ENCODE measurements around the gene RABGAP1L. TPM values are rescaled to one million over a fixed set of nuclear protein-coding genes. Genes with fewer than 3 reads are reported as not detected.

The RABGAP1L gene
- total RNA-seq, 1 donor from 2014 or later: 46.0 TPM

DNA sequence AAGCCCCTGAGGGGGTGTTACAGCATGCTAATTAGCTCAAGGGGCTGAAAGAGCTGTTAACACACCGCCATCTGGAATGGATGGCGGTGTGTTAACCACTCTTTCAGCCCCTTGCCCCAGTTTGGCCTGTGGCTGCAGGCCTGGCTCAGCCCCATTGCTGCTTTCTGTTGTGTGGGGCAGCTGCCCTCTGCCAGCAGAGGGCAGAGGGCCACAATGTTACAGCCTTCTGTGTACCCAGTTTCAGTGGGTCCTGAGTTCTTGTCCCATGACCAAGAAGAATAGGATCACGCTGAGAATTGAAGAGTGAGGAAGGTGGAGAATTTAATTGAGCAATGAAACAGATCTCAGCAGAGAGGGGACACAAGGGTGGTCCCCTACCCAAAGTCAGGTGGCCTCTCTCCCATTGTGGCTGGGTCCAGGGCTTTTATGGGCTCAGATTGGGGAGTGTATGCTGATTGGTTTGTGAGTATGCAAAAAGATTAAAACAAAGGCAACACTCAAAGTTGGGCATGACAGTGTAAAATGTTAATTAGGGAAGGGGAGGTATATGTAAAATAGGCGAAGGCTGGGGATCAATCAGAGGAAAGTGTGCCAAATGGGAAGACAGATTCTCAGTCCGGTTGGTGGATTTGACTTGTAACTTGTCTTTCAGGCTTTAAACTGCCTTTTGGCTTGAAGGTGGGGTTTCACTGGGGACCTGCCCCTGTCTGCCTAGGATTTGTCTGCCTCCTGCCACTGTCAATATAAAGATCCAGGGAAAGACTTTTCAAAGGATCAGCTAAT is 142.2 kb downstream of the RABGAP1L start:
- Histone ChIP-seq H3K79me2 (ENCODE audit: low read depth) (no peaks in the 10 kb centered on the region), H3K27ac (no peak overlapping the region), H3K9me3 (ENCODE audit: low read depth) (no peaks in the 10 kb centered on the region), H3F3A (ENCODE audit: low read depth) (no peaks in the 10 kb centered on the region), H3K4me3 (no peak overlapping the region), H3K4me2 (no peak overlapping the region), H3K9ac (no peak overlapping the region), H4K20me1 (ENCODE audit: low read depth) (no peaks in the 10 kb centered on the region), H2AFZ (replicated peaks) (no peak overlapping the region), H3K36me3 (no peaks in the 10 kb centered on the region), H3K4me1 (no peaks in the 10 kb centered on the region), H3K27me3 (no peaks in the 10 kb centered on the region)
- no peaks in the 10 kb centered on the region for H3K4me1 Mint-ChIP-seq
- DNase-seq (ENCODE audit: low spot score): peak; percentile 2
- no peak for TF ChIP-seq EZH2 (IDR thresholded peaks at IDR 0.05)
- TF ChIP-seq, protein P1, sequence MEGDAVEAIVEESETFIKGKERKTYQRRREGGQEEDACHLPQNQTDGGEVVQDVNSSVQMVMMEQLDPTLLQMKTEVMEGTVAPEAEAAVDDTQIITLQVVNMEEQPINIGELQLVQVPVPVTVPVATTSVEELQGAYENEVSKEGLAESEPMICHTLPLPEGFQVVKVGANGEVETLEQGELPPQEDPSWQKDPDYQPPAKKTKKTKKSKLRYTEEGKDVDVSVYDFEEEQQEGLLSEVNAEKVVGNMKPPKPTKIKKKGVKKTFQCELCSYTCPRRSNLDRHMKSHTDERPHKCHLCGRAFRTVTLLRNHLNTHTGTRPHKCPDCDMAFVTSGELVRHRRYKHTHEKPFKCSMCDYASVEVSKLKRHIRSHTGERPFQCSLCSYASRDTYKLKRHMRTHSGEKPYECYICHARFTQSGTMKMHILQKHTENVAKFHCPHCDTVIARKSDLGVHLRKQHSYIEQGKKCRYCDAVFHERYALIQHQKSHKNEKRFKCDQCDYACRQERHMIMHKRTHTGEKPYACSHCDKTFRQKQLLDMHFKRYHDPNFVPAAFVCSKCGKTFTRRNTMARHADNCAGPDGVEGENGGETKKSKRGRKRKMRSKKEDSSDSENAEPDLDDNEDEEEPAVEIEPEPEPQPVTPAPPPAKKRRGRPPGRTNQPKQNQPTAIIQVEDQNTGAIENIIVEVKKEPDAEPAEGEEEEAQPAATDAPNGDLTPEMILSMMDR (IDR thresholded peaks at IDR 0.05): peak; percentile 32
- H3K9me3 Mint-ChIP-seq: no peaks in the 10 kb centered on the region
- peaks cover 3% of the 10 kb centered on the region for H3K36me3 Mint-ChIP-seq
- H3K27me3 Mint-ChIP-seq (ENCODE audit: insufficient read depth, low read depth): peaks cover 2% of the 10 kb centered on the region
- H3K27ac Mint-ChIP-seq: no peak overlapping the region
- H3K4me3 Mint-ChIP-seq: no peak overlapping the region

DNA sequence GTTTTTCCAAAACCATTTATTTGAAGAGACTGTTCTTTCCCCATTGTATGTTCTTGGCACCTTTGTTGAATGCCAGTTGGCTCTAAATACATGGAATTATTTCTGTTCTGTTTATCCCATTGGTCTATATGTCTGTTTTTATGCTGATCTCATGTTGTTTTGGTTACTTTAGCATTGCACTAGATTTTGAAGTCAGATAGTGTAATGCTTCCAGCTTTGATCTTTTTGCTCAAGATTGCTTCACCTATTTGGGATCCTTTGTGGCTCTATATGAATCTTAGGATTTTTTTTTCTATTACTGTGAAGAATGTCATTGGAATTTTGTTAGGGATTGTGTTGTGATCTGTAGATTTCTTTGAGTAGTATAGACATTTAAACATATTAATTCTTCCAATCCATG is 149.3 kb downstream of the RABGAP1L start:
- no peaks in the 10 kb centered on the region for H3K27me3 ChIP-seq
- H3K9me3 ChIP-seq (ENCODE audit: low read depth): peaks cover 7% of the 10 kb centered on the region
- H3K4me3 Mint-ChIP-seq: no peak overlapping the region
- H3K4me2 ChIP-seq: no peak overlapping the region
- H3K27me3 Mint-ChIP-seq (ENCODE audit: insufficient read depth, low read depth): no peaks in the 10 kb centered on the region
- H3F3A ChIP-seq (ENCODE audit: low read depth): no peaks in the 10 kb centered on the region
- no peak overlapping the region for H3K9ac ChIP-seq
- H3K4me1 Mint-ChIP-seq: no peaks in the 10 kb centered on the region
- no peaks in the 10 kb centered on the region for H3K36me3 ChIP-seq
- H3K4me3 ChIP-seq: no peak overlapping the region
- peaks cover 8% of the 10 kb centered on the region for H3K36me3 Mint-ChIP-seq
- no peaks in the 10 kb centered on the region for H3K79me2 ChIP-seq (ENCODE audit: low read depth)
- H3K4me1 ChIP-seq: no peaks in the 10 kb centered on the region
- no peak overlapping the region for H3K27ac Mint-ChIP-seq
- H3K9me3 Mint-ChIP-seq: peaks cover 7% of the 10 kb centered on the region
- DNase-seq (ENCODE audit: low spot score): no peak
- TF ChIP-seq EZH2 (IDR thresholded peaks at IDR 0.05): no peak
- TF ChIP-seq EZH2phosphoT487 (IDR thresholded peaks at IDR 0.05): no peak
- TF ChIP-seq, protein P1 (IDR thresholded peaks at IDR 0.05): no peak
- H3K27ac ChIP-seq: no peak overlapping the region
- no peak overlapping the region for H2AFZ ChIP-seq (replicated peaks)
- no peaks in the 10 kb centered on the region for H4K20me1 ChIP-seq (ENCODE audit: low read depth)

DNA sequence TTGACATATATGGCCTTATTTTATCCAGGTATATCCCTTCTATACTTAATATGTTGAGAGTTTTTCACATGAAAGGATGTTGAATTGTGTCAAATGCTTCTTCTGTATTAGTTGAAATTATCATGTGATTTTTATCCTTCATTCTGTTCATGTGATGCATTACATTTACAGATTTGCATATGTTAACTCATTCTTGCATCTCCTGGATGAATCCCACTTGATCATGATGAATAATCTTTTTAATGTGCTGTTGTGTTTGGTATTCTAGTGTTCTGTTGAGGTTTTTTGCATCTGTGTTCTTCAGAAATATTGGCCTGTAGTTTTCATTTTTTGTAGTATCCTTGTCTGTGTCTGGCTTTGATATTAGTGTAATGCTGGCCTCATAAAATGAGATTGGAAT is 150.2 kb downstream of the RABGAP1L start:
- H3K9me3 Mint-ChIP-seq: peaks cover 16% of the 10 kb centered on the region
- TF ChIP-seq, protein P1 (IDR thresholded peaks at IDR 0.05): no peak
- no peak for TF ChIP-seq EZH2phosphoT487 (IDR thresholded peaks at IDR 0.05)
- TF ChIP-seq EZH2 (IDR thresholded peaks at IDR 0.05): no peak
- H3K79me2 ChIP-seq (ENCODE audit: low read depth): no peaks in the 10 kb centered on the region

More for the DNA sequence above, 150.2 kb downstream of the RABGAP1L start:
- H3K4me3 Mint-ChIP-seq: no peak overlapping the region
- Histone ChIP-seq H3F3A (ENCODE audit: low read depth) (no peaks in the 10 kb centered on the region), H3K36me3 (no peaks in the 10 kb centered on the region), H3K27me3 (no peaks in the 10 kb centered on the region), H3K9ac (no peak overlapping the region), H3K9me3 (ENCODE audit: low read depth) (peaks cover 7% of the 10 kb centered on the region), H3K4me3 (no peak overlapping the region), H4K20me1 (ENCODE audit: low read depth) (no peaks in the 10 kb centered on the region), H3K4me1 (no peaks in the 10 kb centered on the region), H2AFZ (replicated peaks) (no peak overlapping the region), H3K27ac (no peak overlapping the region), H3K4me2 (no peak overlapping the region)
- H3K27ac Mint-ChIP-seq: no peak overlapping the region
- DNase-seq (ENCODE audit: low spot score): no peak
- H3K27me3 Mint-ChIP-seq (ENCODE audit: insufficient read depth, low read depth): no peaks in the 10 kb centered on the region
- no peaks in the 10 kb centered on the region for H3K4me1 Mint-ChIP-seq
- H3K36me3 Mint-ChIP-seq: peaks cover 8% of the 10 kb centered on the region
